ENCODE measurements around the gene SLFN13.
A peak's percentile ranks its signal among the peaks of the same experiment; 100 is the strongest.
"Not testable (repeated sequence)": the region's sequence is repeated elsewhere in the genome, so short reads cannot be mapped to it uniquely, and the experiment has no call there.

The SLFN13 gene, protein sequence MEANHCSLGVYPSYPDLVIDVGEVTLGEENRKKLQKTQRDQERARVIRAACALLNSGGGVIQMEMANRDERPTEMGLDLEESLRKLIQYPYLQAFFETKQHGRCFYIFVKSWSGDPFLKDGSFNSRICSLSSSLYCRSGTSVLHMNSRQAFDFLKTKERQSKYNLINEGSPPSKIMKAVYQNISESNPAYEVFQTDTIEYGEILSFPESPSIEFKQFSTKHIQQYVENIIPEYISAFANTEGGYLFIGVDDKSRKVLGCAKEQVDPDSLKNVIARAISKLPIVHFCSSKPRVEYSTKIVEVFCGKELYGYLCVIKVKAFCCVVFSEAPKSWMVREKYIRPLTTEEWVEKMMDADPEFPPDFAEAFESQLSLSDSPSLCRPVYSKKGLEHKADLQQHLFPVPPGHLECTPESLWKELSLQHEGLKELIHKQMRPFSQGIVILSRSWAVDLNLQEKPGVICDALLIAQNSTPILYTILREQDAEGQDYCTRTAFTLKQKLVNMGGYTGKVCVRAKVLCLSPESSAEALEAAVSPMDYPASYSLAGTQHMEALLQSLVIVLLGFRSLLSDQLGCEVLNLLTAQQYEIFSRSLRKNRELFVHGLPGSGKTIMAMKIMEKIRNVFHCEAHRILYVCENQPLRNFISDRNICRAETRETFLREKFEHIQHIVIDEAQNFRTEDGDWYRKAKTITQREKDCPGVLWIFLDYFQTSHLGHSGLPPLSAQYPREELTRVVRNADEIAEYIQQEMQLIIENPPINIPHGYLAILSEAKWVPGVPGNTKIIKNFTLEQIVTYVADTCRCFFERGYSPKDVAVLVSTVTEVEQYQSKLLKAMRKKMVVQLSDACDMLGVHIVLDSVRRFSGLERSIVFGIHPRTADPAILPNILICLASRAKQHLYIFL

DNA sequence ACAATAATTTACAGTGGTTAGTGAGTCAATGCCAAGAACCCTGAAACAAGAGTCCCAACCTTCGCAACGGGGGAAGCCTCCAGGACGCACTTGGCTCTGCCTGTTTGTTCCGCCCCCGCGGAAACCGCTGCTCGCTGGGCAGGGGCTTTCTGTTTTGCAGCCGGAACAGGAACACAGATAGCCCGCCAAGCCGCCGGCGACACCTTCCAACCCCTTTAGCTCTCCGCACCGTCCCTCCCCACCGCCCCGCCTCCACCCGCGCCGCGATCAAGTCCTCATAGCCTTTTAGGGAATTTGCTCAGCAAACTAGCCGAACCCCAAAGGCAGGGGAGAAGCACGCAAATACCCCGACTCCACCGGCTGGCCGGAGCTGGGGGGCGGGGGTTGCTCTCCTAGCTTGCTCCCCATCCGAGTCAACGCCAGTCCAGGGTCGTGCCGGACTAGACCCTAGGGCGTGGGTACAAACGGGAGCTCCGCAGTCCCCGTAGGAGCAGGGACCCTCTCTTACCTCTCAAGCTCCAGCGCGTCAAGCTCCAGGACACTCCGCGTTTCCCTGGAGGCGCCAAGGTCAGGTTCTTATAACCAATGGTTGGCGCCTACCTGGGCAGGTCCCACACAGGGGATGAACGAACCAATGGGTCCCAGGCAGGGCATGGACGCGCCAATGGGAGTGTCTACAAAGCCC is at the start of gene SLFN13:
SLFN13 (minus strand) TSS at position 553 of the 685 bp plus-strand sequence. CDS start 3,086 bp downstream, outside the sequence.
- peak; percentile 96 for DNase-seq

DNA sequence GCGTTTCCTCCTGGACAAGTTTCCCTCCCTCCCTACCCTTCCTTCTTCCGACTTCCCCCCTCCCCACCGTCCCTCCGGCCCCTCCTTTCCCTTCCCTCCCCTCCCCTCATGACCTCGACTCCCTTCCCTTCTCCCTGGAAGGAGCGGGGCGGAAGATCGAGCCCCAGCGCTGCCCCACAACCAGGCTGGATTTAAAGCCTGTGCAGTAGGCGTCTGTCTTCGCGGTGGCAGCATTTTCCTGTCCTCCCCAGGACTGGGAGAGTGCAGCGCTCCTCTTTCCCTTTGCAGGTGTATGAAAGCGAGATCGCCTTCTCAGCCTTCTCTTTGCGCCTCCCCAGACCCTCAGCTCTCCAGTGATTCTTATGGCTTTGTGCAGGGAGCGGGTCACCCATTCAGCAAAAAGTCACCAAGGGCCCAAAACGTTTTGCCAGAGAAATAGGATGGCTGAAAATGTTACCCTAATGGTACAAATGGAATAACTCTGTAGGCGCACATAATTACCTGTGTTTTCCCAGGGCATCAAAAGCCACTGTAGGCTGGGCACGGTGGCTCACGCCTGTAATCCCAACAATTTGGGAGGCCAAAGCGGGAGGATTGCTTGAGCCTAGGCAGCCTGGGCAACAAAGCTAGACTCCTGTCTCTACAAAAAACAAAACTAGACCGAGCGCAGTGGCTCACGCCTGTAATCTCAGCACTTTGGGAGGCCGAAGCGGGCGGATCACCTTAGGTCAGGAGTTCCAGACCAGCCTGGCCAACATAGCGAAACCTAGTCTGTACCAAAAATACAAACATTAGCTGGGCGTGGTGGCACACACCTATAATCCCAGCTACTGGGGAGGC is 48.1 kb upstream of the SLFN13 start:
- no peak for DNase-seq

DNA sequence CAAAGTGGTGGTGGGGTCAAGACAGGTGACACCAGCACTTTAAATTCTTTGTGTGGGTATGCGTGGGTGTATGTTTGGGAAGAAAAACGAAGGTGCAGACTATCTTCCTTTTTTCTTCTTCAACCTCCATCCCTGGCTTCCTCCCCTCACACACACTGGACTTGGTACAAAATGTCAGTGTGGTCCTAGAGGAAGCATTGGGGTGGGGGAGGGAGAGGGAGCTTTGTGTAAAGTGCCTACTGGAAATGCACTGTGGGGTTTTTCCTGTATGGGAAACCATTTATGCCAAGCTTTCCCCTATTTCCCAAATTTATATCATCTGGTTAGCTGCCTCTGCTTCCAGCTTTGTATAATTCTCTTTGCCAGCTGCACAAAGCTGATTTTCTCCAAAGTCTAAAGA is 44.5 kb upstream of the SLFN13 start:
- no peak for DNase-seq

DNA sequence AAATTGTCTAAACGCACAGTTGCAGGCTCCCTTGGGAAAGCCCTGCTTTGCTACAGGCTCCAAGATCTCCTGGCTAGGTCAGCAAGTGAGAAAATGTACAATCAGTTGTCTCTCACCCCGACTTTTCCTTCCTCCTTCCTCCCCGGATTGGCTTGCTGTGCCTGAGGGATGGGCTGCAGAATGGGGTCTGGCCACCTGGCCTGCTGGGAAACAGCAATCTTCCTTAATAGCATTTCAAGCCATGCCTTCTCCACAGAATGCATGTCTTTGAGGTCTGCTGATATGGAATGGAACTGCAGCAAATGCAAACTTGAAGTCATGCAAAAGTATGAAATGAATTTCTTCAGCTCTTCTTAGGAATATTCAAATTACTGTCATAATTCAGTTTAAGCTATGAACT is 42.9 kb upstream of the SLFN13 start:
- no peak for DNase-seq

DNA sequence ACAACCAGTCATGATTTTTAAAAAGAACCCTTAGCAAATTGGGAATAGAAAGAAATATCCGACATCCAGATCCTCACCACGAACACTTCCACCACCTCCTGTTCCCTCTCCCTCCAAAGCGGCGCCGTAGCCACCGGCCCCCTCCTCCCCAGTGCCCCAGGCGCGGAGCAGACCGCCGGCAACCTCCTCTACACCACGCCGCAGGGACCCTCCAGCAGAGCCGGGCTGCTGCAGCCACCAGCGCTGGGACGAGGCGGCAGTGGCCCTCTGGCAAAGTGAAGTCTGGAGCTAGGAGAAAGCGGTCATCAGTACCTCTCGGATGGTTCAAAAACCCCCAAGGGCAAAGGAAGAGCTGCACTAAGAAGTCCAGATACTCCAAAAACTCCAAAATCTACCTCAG is 41.4 kb upstream of the SLFN13 start:
- no peak for DNase-seq

DNA sequence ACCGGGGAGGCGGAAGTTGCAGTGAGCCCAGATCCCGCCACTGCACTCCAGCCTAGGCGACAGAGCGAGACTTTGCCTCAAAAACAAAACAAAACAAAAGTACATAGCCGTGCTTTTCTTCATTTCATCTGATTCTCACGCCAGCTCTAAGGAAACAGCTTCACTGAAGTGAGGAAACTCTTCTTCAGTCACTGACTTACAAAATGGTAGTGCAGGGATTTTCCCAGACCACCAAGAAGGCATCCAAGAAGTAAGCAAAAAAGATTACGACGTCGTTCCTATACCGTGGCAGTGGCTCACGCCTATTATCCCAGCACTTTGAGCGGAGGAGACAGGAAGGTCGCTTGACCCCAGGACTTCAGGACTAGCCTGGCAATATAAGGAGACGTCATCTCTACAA is 40.4 kb upstream of the SLFN13 start:
- no peak for DNase-seq

DNA sequence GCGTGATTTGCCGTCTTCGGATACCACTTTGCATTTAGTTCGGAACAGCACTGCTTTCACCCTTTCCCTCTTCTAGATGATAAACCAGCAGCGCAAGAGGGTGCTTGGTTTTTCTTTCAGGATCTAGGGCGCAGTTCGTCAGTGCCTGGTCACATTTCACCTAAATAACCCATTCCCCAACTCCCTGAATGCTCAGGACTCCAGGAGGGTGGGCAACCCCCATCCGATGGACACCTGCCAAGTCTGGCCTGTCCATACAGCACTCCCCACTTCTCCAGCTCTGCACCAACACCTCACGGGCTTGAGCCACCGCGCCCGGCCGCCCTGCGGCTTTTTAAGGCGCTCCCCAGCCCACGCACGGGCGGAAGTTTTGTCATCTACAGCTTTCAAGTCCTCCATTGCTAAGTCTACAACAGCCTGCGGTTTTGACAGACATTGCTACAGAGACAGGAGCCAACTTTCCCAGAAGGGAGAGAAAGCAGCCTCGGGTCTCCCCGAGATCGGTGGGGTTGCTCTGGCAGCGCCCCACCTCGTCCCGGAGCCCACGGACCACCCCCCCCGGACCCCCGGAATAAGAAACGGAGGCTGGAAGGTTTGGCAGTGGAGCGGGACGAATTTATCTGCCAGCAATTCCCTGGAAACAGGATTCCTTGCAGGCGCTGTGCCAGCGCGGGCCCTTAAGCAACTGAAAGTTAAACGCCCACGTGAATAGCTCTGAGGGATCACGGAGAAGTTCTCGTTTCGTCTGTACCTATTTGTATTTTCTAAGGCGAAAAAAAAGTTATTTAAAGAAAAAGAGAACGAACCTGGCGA is 38.6 kb upstream of the SLFN13 start:
- DNase-seq, result peak; percentile 54

DNA sequence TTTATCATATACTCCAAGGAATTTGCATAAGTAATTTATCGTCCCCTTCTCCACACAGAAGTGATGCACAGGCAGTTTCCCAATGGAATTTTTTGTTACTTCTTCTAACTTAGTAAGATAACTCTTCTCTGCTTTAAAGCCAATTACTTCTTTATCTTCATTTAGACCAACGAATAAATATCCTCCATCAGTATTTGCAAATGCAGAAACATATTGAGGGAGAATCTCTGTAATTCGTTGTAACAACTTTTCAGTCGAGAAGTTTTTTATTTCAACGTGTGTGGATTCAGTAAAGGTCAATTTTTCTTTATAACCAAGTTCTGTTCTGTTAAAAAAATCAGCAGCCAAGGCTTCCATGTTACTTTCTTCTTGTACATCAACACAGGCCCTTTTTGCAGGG is 30.7 kb upstream of the SLFN13 start:
- DNase-seq, result no peak

DNA sequence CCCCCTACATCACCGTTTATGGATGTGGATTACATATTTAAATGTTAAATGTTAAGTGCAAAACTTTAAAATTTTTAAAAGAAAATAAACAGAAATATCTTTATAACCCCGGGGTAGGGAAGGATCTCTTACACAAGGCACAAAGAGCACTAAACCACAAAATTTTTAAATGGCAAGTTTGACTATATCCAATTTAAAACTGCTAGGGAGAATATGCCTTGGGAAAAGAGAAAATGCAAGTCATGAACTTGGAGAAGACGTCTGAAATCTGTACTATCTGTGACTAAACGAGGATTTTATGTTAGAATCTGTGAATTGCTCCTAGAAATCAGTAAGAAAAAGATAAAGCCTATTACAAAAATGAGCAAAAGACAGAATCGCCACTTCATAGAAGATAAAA is 28.7 kb upstream of the SLFN13 start:
- no peak for DNase-seq

DNA sequence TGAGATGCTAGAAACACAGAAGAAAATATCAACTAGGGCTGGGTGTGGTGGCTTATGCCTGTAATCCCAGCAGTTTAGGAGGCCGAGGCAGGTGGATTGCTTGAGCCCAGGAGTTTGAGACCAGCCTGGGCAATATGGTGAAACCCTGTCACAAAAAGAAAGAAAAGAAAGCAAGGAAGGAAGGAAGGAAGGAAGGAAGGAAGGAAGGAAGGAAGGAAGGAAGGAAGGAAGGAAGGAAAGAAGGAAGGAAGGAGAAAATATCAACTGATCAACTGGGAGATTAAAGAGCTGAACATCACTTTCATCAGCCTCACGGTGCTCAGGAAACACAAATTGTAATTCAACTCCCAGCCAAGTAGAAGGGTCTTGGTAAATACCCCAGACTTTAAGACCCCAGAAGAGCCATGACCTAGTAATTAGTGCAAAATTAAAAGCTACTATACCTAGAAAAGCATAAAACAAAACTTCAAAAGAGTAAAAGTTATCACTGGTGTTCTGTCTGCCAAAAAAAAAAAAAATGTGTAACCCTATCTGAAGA is 27.8 kb upstream of the SLFN13 start:
- DNase-seq, result no peak

DNA sequence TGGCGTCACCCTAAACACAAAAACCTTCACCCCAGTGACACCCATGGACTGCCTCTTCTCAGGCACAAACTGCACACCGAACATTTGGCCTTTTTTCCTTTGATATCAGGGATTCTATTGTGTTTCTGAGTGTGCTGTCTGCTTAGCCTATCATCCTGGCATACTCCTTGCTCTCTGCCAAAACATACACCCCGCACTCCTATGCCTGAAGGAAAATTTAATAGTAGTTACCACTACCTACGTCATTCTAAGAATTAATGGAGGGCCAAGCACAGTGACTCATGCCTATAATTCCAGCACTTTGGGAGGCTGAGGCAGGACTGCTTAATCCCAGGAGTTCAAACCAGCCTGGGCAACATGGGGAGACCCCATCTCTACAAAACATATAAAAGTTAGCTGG is 19.9 kb upstream of the SLFN13 start:
- DNase-seq, result no peak

DNA sequence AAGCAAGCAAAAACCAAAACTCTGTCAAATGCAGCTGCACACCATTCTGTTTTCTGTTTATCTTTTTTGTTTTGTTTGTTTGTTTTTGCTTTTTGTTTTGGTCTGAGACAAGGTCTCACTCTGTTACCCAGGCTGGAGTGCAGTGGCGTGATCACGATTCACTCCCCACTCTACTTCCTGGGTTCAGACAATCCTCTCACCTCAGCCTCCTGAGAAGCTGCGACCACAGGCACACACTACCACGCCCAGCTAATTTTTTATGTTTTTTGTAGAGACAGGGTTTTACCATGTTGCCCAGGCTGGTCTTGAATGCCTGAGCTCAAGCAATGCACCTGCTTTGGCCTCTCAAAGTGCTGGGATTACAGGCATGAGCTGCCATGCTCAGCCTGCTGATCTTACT is 19.3 kb upstream of the SLFN13 start:
- no peak for DNase-seq

DNA sequence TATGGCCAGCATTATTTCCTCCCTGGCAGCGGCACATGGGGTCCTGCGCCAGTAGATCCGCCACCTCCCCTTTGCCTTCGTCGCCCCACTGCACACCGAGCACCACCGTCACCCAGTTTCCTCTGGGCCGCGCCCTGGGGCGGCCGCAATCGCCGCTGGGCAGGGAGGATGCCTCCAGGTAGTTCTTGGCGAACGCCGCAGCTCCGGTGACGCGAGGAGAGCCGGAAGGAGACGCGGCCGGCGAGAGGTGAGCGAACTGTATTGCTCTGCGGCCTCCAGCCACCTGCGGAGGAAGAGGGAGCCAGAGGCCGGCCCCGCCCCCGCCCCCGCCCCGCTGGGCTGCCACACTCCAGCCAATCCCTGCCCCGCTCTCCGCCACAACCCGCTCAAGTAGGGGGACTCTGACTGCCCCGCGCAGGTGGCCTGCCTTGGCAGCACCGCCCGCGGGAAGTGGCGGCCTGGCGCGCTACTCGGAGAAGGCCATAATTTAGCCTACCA is 11.8 kb upstream of the SLFN13 start:
- peak; percentile 47 for DNase-seq

DNA sequence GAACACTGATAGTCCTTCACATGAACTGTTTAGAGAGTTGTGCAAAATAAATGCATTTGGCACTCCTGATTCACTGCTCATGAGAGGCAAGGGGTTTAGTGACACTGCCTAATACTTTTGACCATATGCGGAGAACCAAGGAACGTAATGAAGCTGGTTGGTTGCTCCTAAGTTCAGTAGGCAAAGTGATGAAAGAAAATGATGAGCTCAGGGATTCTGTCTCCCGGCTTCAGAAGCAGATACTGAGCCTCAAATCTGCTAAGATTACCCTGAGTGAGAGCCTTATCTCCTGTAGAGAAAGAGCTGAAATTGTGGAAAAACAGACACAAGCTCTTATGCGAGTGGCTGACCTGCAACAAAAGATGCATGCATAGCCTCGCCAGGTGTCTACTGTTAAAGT is 5.5 kb upstream of the SLFN13 start:
- DNase-seq, result not testable (repeated sequence)

DNA sequence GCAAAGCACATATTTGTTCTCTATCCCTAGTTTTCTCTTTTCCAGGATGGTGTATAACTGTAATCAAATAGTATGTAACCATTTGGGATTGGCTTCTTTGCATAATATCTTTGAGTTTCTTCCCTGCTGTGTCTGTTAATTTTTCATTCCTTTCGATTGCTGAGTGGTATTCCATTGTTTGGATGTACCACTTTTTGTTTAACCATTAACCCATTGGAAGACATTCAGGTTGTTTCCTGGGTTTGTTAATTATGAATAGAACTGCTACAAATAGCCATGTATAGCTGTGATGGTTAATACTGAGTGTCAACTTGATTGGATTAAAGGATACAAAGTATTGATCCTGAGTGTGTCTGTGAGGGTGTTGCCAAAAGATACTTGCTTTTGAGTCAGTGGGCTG is 4.6 kb upstream of the SLFN13 start:
- no peak for DNase-seq

DNA sequence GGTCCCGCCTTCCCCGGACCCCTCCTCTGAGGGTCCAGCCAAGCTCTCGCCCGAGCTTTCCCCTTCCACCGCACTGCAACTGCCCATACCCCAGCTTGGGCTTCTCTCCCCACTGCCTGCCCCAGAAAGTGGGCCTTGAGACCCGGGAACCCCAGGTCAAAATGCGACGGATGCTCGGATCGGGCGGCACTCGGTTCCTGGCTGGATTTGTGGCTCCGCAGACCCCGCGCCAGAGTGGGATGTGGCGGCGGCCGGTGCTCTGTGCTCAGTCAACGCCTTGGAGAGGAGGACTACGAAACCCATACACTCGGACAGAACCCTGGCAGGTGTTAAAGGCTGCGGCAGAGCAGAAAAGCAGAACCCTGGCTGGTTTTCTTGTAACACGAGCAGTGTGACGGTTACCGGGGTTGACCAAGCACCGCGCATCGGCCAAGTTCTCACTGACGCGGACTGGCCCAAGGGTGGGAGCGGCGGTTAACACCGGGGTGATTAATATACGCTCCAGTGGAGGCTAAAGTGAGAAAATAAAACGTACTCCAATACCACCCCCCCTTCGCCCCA is 885 bp upstream of the SLFN13 start:
- peak; percentile 37 for DNase-seq

DNA sequence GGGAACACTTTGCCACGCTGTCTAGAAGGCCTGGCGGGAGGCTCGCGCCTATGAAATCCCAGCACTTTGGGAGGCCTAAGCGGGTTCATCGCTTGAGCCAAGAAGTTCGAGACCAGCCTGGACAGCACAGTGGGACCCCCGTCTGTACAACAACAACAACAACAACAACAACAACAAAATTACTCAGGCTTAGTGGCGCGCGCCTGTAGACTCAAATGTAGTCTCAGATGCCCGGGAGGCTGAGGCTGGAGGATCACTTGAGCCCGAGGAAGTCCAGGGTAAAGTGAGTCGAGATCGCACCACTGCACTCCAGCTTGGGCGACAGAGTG is 297 bp upstream of the SLFN13 start:
- DNase-seq, result no peak

DNA sequence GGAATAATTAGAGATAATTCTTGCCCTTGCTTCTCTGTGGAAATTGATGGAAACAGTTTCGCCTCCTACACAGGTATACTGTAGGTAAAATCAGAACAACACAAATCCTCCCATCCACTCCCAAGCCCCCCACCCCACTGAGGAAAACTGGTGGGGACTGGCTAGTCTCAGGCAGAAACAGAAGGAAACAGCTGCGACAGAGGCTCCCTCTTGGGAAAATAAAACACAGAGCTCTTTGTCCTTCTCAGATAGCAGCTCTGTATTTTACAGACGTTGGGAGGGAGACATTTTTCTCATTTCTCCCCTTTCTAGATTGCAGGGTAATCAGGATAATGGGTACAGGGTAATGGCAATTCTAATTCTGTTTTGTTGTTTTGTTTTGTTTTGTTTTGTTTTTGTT is 1.1 kb downstream of the SLFN13 start:
- DNase-seq, result peak; percentile 14

DNA sequence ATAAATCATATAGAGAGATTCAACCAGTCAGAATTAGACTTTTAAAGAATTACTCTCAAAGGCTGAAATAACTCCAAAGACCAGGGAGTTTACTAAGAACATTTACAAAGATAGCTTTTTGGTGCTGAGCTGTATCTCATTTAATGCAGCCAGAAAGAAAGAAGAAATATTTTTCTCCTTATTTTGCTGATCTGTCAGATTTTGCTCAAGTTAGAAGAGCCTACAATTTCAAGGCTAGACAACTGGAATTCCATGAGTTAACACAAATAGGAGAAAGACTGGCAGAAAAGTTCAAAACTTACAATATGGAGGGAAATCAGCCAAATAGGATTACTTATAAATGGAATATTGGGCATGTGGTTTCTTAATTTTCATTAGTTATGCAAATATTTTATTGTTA is 10.1 kb downstream of the SLFN13 start:
- no peak for DNase-seq

DNA sequence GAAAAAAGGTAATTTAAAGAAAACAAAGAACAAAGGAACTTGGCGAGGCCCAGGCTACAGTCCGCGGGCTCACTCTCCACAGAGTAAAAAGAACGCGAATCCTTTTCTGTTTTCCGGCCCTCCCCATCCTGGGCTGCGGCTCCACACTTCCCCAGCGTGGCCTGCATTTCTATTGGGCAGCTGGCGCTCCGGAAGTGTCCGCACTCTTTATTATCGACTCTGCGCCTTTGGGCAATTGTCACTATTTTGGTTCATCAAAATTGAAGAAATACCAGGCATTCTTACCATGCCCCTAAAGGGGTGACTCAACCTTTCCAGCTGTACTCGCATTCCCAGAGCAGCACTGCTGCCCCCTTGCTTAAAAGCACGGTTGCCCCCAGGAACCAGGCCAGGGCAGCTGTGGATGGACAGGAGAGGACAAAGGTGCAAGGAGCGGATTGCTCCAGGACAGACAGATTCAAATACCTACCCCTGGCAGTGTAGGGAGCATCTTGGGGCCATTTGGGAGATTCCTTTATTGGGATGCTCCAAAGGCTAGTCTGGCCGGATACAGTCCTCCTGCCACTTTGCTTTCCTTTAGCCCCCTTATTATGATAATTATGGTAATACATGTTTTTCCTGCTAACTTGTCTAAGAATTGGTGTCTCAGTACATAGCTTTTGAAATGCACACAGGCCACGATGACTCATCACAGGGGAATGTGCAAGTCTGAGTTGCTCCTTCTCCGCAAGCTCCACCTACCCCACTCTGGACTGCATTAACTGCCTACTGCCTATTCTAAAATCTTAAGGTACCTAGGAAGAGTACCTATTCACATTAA is 15.3 kb downstream of the SLFN13 start:
- DNase-seq, result peak; percentile 87

Data from hematopoietic multipotent progenitor cell treated with erythropoietin and hydrocortisone succinate and interleukin-3 and kit ligand, for 8 days (in vitro differentiated cells).